ENCODE results near the gene DNAJC1. TPM values are rescaled to one million over a fixed set of nuclear protein-coding genes. Genes with fewer than 3 reads are reported as not detected.

The DNAJC1 gene
- polyA plus RNA-seq, 1 donor (not counting 4 experiments of a cell fraction or from before 2014, with no cell fraction given): 24.8 TPM

DNA sequence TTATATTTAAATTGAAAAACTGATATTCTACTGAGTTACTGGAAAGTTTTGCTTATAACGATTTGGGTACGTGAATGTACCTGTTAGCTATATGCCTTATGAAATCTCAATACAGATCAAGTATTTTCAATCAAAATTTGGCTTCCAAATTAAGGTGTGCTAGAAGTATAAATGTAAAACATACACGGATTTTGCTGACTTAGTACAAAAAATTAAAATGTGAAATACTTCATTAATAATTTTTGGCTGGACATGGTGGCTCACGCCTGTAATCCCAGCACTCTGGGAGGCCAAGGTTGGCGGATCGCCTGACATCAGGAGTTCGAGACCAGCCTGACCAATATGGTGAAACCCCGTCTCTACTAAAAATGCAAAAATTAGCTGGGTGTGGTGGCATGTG, 11.7 kb downstream of the DNAJC1 start:
- H3K4me3 ChIP-seq (ENCODE audit: control insufficient read depth in 2 of 3, extremely low read depth in 1 of 3, insufficient read depth in 2 of 3, low read depth in 1 of 3, low read length in 3 of 3): no peak overlapping the region
- no peak for TF ChIP-seq EZH2 (IDR thresholded peaks at IDR 0.05; ENCODE audit: low read length)
- TF ChIP-seq, protein P1, sequence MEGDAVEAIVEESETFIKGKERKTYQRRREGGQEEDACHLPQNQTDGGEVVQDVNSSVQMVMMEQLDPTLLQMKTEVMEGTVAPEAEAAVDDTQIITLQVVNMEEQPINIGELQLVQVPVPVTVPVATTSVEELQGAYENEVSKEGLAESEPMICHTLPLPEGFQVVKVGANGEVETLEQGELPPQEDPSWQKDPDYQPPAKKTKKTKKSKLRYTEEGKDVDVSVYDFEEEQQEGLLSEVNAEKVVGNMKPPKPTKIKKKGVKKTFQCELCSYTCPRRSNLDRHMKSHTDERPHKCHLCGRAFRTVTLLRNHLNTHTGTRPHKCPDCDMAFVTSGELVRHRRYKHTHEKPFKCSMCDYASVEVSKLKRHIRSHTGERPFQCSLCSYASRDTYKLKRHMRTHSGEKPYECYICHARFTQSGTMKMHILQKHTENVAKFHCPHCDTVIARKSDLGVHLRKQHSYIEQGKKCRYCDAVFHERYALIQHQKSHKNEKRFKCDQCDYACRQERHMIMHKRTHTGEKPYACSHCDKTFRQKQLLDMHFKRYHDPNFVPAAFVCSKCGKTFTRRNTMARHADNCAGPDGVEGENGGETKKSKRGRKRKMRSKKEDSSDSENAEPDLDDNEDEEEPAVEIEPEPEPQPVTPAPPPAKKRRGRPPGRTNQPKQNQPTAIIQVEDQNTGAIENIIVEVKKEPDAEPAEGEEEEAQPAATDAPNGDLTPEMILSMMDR (optimal IDR thresholded peaks at IDR 0.05 in 1 of 3, IDR thresholded peaks at IDR 0.05 in 1 of 3, conservative IDR thresholded peaks at IDR 0.05 in 1 of 3; ENCODE audit: extremely low read depth in 1 of 3, insufficient read depth in 2 of 3, low read length in 3 of 3): no peak
- no peak overlapping the region for H3K9ac ChIP-seq (ENCODE audit: control insufficient read depth, extremely low read depth, insufficient read depth, low read length)
- no peak overlapping the region for H3K27ac ChIP-seq (ENCODE audit: control insufficient read depth, insufficient read depth, low read length)
- H3K9me3 ChIP-seq (ENCODE audit: control insufficient read depth, low read depth, low read length): no peaks in the 10 kb centered on the region
- no peaks in the 10 kb centered on the region for H3K4me1 ChIP-seq (ENCODE audit: control insufficient read depth, extremely low read depth, insufficient read depth, low read length)
- DNase-seq (ENCODE audit: low read depth, low spot score) (no peak), FAIRE-seq (no peak)
- H3K79me2 ChIP-seq (ENCODE audit: control insufficient read depth, insufficient read depth, low read length): peaks cover 6% of the 10 kb centered on the region
- no peak overlapping the region for H3K4me2 ChIP-seq (ENCODE audit: control insufficient read depth, extremely low read depth, insufficient read depth, low read depth, low read length)
- dilution Hi-C loops (cut with MboI; ENCODE audit: extremely low pct_ligation_motif_present, low sequenced_read_pairs): no loop called here
- no peaks in the 10 kb centered on the region for H4K20me1 ChIP-seq (ENCODE audit: control insufficient read depth, extremely low read depth, insufficient read depth, low read length)
- H2AFZ ChIP-seq (ENCODE audit: control insufficient read depth, low read length): no peak overlapping the region
- H3K27me3 ChIP-seq (ENCODE audit: control insufficient read depth, extremely low read depth, insufficient read depth, low read length): no peaks in the 10 kb centered on the region
- no peaks in the 10 kb centered on the region for H3K9me1 ChIP-seq (ENCODE audit: control insufficient read depth, extremely low read depth, insufficient read depth, low read length)
- no peaks in the 10 kb centered on the region for H3K36me3 ChIP-seq (ENCODE audit: control insufficient read depth in 2 of 2, extremely low read depth in 1 of 2, insufficient read depth in 2 of 2, low read length in 2 of 2)

DNA sequence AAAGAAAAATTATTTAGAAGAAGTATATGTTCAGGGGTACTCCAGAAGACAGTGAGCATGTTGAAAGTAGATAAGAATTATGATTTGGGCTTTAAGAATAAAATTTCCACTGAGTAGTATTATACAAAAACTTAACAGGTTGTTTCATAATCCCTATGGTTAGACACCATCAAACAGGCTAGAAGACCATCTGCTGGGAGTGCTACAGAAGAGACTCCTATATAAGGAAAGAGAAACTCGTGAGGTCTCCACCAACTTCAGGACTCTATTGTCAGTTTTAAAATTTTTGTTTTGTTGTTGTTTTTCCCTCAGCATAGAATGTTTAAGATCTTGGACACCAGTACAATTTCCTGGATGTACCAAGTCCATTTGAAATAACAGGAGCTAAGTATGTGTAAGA, 13.1 kb downstream of the DNAJC1 start:
- no peak overlapping the region for H3K4me3 ChIP-seq (ENCODE audit: control insufficient read depth in 2 of 3, extremely low read depth in 1 of 3, insufficient read depth in 2 of 3, low read depth in 1 of 3, low read length in 3 of 3)
- TF ChIP-seq, protein P1 (optimal IDR thresholded peaks at IDR 0.05 in 1 of 3, IDR thresholded peaks at IDR 0.05 in 1 of 3, conservative IDR thresholded peaks at IDR 0.05 in 1 of 3; ENCODE audit: extremely low read depth in 1 of 3, insufficient read depth in 2 of 3, low read length in 3 of 3): no peak
- TF ChIP-seq EZH2 (IDR thresholded peaks at IDR 0.05; ENCODE audit: low read length): no peak
- no peaks in the 10 kb centered on the region for H3K27me3 ChIP-seq (ENCODE audit: control insufficient read depth, extremely low read depth, insufficient read depth, low read length)
- no peak overlapping the region for H2AFZ ChIP-seq (ENCODE audit: control insufficient read depth, low read length)
- H3K9me1 ChIP-seq (ENCODE audit: control insufficient read depth, extremely low read depth, insufficient read depth, low read length): no peaks in the 10 kb centered on the region
- H3K27ac ChIP-seq (ENCODE audit: control insufficient read depth, insufficient read depth, low read length): no peak overlapping the region
- no peak overlapping the region for H3K9ac ChIP-seq (ENCODE audit: control insufficient read depth, extremely low read depth, insufficient read depth, low read length)
- no peaks in the 10 kb centered on the region for H3K36me3 ChIP-seq (ENCODE audit: control insufficient read depth in 2 of 2, extremely low read depth in 1 of 2, insufficient read depth in 2 of 2, low read length in 2 of 2)
- H4K20me1 ChIP-seq (ENCODE audit: control insufficient read depth, extremely low read depth, insufficient read depth, low read length): no peaks in the 10 kb centered on the region
- H3K79me2 ChIP-seq (ENCODE audit: control insufficient read depth, insufficient read depth, low read length): peaks cover 4% of the 10 kb centered on the region
- H3K4me2 ChIP-seq (ENCODE audit: control insufficient read depth, extremely low read depth, insufficient read depth, low read depth, low read length): no peak overlapping the region
- H3K4me1 ChIP-seq (ENCODE audit: control insufficient read depth, extremely low read depth, insufficient read depth, low read length): no peaks in the 10 kb centered on the region
- FAIRE-seq (no peak), DNase-seq (ENCODE audit: low read depth, low spot score) (no peak)
- no peaks in the 10 kb centered on the region for H3K9me3 ChIP-seq (ENCODE audit: control insufficient read depth, low read depth, low read length)
- dilution Hi-C loops (cut with MboI; ENCODE audit: extremely low pct_ligation_motif_present, low sequenced_read_pairs): no loop called here
